Lung (tissue), 12 donors: Measurements from ENCODE around the gene PAF1. TPM values are rescaled to one million over a fixed set of nuclear protein-coding genes. Genes with fewer than 3 reads are reported as not detected.

ENCODE experiments used
- ATAC-seq: fragments of 200-7000 bp; cut with Tn5 transposase; one replicate; pipeline ENCODE4 v1.9.1; 2020; ENCODE audit warnings: moderate number of reproducible peaks; ENCODE audit not compliant: insufficient read depth, low FRiP score
- DNase-seq, 3 donors: peaks; one replicate each; pipeline ENCODE4 v3.0.0-alpha.2; 2013 to 2017
- H3K27ac ChIP-seq, 2 donors: one replicate each; pipeline ENCODE4 v1.5.1; 2013; ENCODE audit warnings: mild to moderate bottlenecking in 2 of 2, moderate library complexity in 2 of 2, control low read depth in 1 of 2, inconsistent platforms in 1 of 2, low read depth in 1 of 2, low read length in 1 of 2
- H3K27me3 ChIP-seq, 3 donors: one replicate each; pipeline ENCODE4 v1.5.1; 2013; ENCODE audit warnings: low read length in 2 of 3; ENCODE audit not compliant: control insufficient read depth in 3 of 3, insufficient read depth in 3 of 3
- H3K36me3 ChIP-seq, 4 donors: one replicate each; pipeline ENCODE4 v1.5.1; 2013; ENCODE audit warnings: low read length in 4 of 4, mild to moderate bottlenecking in 1 of 4, moderate library complexity in 1 of 4; ENCODE audit not compliant: control insufficient read depth in 4 of 4, insufficient read depth in 4 of 4
- H3K4me1 ChIP-seq, 5 donors: one replicate each; pipeline ENCODE4 v1.5.1; 2013; ENCODE audit warnings: low read length in 5 of 5, mild to moderate bottlenecking in 2 of 5, moderate library complexity in 1 of 5; ENCODE audit not compliant: control insufficient read depth in 5 of 5, insufficient read depth in 5 of 5
- H3K4me3 ChIP-seq: one replicate; pipeline ENCODE4 v1.5.1; 2013; ENCODE audit warnings: mild to moderate bottlenecking, control low read depth, moderate library complexity
- H3K9ac ChIP-seq, 2 donors: one replicate each; pipeline ENCODE4 v1.5.1; 2013; ENCODE audit warnings: low read length in 2 of 2, control low read depth in 1 of 2; ENCODE audit not compliant: insufficient read depth in 1 of 2
- H3K9me3 ChIP-seq, 4 donors: one replicate each; pipeline ENCODE4 v1.5.1; 2013; ENCODE audit warnings: low read length in 3 of 4, mild to moderate bottlenecking in 1 of 4, moderate library complexity in 1 of 4; ENCODE audit not compliant: control insufficient read depth in 4 of 4, insufficient read depth in 3 of 4
- WGBS, 2 donors: extraction: QIAGEN DNeasy Blood & Tissue Kit; methylation state at CpG; one replicate each; pipeline ENCODE4 v1.1.7; 2013; 5-methylcytosine and 5-hydroxymethylcytosine counted together
- polyA plus RNA-seq, 2 donors: library from polyadenylated mRNA; stranded (reverse); fragments of 200-250 nt; gene quantifications; one replicate each; pipeline ENCODE4 v1.2.1, GENCODE V29; 2013
- total RNA-seq, 2 donors: library from RNA; depleted of rRNA in 1 of 2; stranded (reverse); fragments of >200 nt in 1 of 2; gene quantifications; one replicate each; pipeline ENCODE4 v1.2.1, GENCODE V29; 2014 to 2021
- TF ChIP-seq, protein P1 (sequence below): IDR thresholded peaks from 2 replicates; pipeline ENCODE4 v1.5.1; 2012; ENCODE audit warnings: mild to moderate bottlenecking; ENCODE audit errors: control extremely low read depth, extremely low read depth
- donor health status: control.
- donor health status: control.
- donor health status: Bipolar disorder and iron deficiency.
- donor health status: healthy.
- donor health status: DM: yes; HTN: yes; CAD: no.

Gene PAF1
- total and polyA plus RNA-seq, 4 donors = 24.8 to 41.8 (median 34.0) TPM

DNA sequence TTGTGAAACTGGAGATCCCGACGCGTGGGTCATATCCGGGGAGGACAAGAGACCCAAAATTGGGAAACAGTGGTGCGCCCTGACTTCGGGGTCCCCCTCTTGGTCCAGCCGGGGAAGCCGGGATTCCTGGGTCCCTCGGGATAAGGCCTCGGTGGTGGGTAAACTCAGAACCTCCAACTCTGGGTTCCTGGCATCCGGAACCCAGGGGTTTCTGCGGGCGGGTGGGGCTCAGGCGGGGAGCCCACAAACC is 16.4 kb upstream of the PAF1 start:
- Histone ChIP-seq H3K27me3 (no peaks in the 10 kb centered on the region), H3K9me3 (no peaks in the 10 kb centered on the region), H3K27ac (peak overlapping the region; percentile 94 to 100), H3K36me3 (peaks cover 0 to 12% (median 6%) of the 10 kb centered on the region in 4 donors), H3K4me3 (peak overlapping the region; percentile 91), H3K4me1 (peaks cover 0 to 49% (median 13%) of the 10 kb centered on the region in 5 donors), H3K9ac (peak overlapping the region; percentile 56 to 86)
- TF ChIP-seq, protein P1, sequence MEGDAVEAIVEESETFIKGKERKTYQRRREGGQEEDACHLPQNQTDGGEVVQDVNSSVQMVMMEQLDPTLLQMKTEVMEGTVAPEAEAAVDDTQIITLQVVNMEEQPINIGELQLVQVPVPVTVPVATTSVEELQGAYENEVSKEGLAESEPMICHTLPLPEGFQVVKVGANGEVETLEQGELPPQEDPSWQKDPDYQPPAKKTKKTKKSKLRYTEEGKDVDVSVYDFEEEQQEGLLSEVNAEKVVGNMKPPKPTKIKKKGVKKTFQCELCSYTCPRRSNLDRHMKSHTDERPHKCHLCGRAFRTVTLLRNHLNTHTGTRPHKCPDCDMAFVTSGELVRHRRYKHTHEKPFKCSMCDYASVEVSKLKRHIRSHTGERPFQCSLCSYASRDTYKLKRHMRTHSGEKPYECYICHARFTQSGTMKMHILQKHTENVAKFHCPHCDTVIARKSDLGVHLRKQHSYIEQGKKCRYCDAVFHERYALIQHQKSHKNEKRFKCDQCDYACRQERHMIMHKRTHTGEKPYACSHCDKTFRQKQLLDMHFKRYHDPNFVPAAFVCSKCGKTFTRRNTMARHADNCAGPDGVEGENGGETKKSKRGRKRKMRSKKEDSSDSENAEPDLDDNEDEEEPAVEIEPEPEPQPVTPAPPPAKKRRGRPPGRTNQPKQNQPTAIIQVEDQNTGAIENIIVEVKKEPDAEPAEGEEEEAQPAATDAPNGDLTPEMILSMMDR = no peak
- WGBS, 2 donors = 1 to 2% methylated on average over 14 of the region's 14 CpGs
- ATAC-seq = no peak
- DNase-seq = no peak

DNA sequence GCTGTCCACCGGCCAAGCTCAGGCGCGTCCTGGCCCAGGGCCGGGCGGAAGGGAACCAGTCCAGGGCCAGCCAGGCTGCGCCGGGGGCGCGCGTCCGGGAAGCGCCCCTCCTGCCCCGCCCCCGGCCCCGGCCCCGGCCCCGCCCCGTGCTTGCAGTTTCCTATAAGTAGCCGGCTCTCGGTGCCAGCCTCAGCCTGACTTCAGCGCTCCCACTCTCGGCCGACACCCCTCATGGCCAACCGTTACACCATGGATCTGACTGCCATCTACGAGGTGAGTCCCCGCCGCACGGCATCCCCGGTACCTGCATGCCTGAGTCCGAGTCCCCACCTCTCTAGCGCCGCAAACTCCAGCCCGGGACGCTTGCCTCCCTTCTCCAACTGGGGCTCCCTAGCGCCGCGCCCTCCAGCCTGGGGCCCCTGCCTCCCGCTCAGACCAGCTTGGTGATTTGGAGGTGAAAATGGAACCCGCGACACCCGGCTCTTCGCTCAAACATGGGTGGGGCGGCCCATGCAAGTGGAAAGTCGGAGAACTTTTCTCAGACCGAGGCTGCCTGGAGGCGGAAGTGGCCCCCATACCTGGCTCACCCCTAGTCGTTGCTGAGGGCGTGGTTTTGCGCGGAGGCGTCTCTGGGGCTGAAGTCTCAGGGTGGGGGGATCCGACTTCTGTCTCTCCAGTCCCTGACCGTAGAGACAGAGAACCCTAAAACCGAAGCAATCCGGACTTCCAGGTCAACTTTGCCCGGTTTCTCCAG is 15.9 kb upstream of the PAF1 start, which contains the start of gene ZFP36:
Gene ZFP36, plus strand, starts transcription at position 192 of the 754 bp plus-strand sequence. Its CDS starts 58 bp downstream, at position 250.
- H3K4me1 ChIP-seq = peaks cover 0 to 52% (median 17%) of the 10 kb centered on the region in 5 donors
- H3K9me3 ChIP-seq = no peaks in the 10 kb centered on the region
- TF ChIP-seq, protein P1 = no peak
- 1% methylated on average over 56 of the region's 56 CpGs for WGBS, 2 donors
- peak within 1 kb of the TSS; percentile 91 for H3K4me3 ChIP-seq
- peak; percentile 89 to 95 (median 93) for DNase-seq
- peak within 1 kb of the TSS; percentile 94 to 100 for H3K27ac ChIP-seq
- peak; percentile 25 for ATAC-seq
- H3K27me3 ChIP-seq = no peaks in the 10 kb centered on the region
- peaks cover 0 to 12% (median 6%) of the 10 kb centered on the region in 4 donors for H3K36me3 ChIP-seq
- H3K9ac ChIP-seq = peak within 1 kb of the TSS; percentile 56 to 86

DNA sequence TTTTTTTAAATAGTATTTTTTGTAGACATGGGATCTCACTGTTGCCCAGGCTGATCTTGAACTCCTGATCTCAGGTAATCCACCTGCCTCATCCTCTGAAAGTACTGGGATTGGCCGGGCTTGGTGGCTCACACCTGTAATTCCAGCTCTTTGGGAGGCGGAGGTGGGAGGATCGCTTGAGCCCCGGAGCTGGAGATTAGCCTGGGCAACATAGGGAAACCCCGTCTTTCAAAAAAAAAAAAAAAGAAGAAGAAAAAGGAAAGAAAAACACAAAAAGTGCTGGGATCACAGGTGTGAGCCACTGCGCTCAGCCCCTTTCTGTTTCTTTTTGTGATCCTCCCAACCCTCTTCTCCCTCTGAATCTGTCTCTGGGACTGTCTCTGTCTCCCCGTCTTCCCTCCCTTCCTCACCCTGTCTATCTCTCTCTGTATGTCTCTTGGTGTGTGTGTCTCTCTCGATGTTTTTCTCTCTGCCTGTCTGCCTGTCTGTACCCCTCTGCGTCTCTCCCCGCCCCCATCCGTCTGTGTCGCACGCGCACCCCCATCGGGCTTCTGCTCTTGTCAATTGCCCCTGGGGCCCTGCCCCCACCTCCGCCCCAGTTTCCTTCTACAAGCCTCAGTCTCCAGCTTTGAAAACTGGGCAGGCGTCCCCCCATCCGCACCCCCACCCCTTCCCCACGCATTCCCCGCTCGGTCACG is 15.2 kb upstream of the PAF1 start:
- no peak for ATAC-seq
- H3K27ac ChIP-seq = peak overlapping the region; percentile 55 to 97

More for the DNA sequence above, 15.2 kb upstream of the PAF1 start:
- Histone ChIP-seq H3K27me3 (no peaks in the 10 kb centered on the region), H3K4me1 (peaks cover 0 to 46% (median 16%) of the 10 kb centered on the region in 5 donors), H3K9me3 (no peaks in the 10 kb centered on the region), H3K4me3 (peak overlapping the region; percentile 42), H3K36me3 (peaks cover 0 to 12% (median 6%) of the 10 kb centered on the region in 4 donors), H3K9ac (peak overlapping the region in 1 of 2 donors; percentile 17)
- WGBS, 2 donors = 13 to 17% methylated on average over 22 of the region's 22 CpGs
- TF ChIP-seq, protein P1 = no peak
- DNase-seq = no peak
